BLaER1 (cell line): ENCODE measurements around the gene CD59.

Experiments used
- H3K27ac ChIP-seq: shearing (Covaris generic); formaldehyde crosslinking; 2 replicates; pipeline ENCODE4 v1.8.1; 2022
- H3K27me3 ChIP-seq: shearing (Covaris generic); formaldehyde crosslinking; 2 replicates; pipeline ENCODE4 v1.8.1; 2022
- H3K36me3 ChIP-seq: shearing (Covaris generic); formaldehyde crosslinking; 2 replicates; pipeline ENCODE4 v1.8.1; 2022
- H3K4me1 ChIP-seq: shearing (Covaris generic); formaldehyde crosslinking; 2 replicates; pipeline ENCODE4 v1.8.1; 2022
- H3K4me2 ChIP-seq: shearing (Covaris generic); formaldehyde crosslinking; 2 replicates; pipeline ENCODE4 v1.8.1; 2022
- H3K4me3 ChIP-seq: shearing (Covaris generic); formaldehyde crosslinking; 2 replicates; pipeline ENCODE4 v1.8.1; 2022
- H3K9ac ChIP-seq: shearing (Covaris generic); formaldehyde crosslinking; 2 replicates; pipeline ENCODE4 v1.8.1; 2022
- H3K9me3 ChIP-seq: shearing (Covaris generic); formaldehyde crosslinking; 2 replicates; pipeline ENCODE4 v1.8.1; 2022
- H4K20me1 ChIP-seq: shearing (Covaris generic); formaldehyde crosslinking; 2 replicates; pipeline ENCODE4 v1.8.1; 2022
- Cebpa-rat ChIP-seq: shearing (Covaris generic); IDR thresholded peaks from 2 replicates; pipeline ENCODE4 v1.8.1; 2022

Gene CD59

DNA sequence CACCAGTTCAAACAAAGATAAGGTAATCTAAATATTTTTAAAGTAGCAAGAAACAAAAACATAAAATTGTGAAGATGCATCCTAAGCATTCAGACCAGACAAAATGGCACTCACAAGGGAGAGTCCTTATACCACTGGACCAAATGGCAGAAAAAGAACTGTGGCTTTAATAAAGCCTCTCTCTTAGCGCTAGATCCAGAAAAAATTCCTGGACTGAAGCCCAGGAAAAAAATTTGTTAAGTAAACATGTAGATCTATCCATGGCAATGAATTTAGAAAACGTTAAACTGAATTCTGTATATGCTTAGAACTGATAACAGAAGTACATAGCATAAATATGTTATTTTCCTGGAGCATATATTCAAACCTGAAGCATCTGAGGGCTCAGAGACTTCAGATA, 11.8 kb upstream of the CD59 start:
- no peak overlapping the region for H3K4me2 ChIP-seq
- H3K27me3 ChIP-seq, result no peaks in the 10 kb centered on the region
- no peak for TF ChIP-seq Cebpa-rat
- H3K9me3 ChIP-seq, result no peaks in the 10 kb centered on the region
- H3K4me3 ChIP-seq, result no peak overlapping the region
- H4K20me1 ChIP-seq, result no peaks in the 10 kb centered on the region
- no peaks in the 10 kb centered on the region for H3K4me1 ChIP-seq
- H3K9ac ChIP-seq, result no peak overlapping the region
- H3K36me3 ChIP-seq, result peaks cover 57% of the 10 kb centered on the region
- H3K27ac ChIP-seq, result no peak overlapping the region

GRCh38 chr11:33743291-33743690, 7.1 kb upstream of the CD59 start:
- H3K4me2 ChIP-seq, result no peak overlapping the region
- H3K9me3 ChIP-seq, result no peaks in the 10 kb centered on the region
- TF ChIP-seq Cebpa-rat, result no peak
- no peaks in the 10 kb centered on the region for H4K20me1 ChIP-seq
- H3K9ac ChIP-seq, result no peak overlapping the region
- H3K27ac ChIP-seq, result no peak overlapping the region
- H3K4me3 ChIP-seq, result no peak overlapping the region
- H3K4me1 ChIP-seq, result no peaks in the 10 kb centered on the region
- H3K36me3 ChIP-seq, result peaks cover 34% of the 10 kb centered on the region
- no peaks in the 10 kb centered on the region for H3K27me3 ChIP-seq

DNA sequence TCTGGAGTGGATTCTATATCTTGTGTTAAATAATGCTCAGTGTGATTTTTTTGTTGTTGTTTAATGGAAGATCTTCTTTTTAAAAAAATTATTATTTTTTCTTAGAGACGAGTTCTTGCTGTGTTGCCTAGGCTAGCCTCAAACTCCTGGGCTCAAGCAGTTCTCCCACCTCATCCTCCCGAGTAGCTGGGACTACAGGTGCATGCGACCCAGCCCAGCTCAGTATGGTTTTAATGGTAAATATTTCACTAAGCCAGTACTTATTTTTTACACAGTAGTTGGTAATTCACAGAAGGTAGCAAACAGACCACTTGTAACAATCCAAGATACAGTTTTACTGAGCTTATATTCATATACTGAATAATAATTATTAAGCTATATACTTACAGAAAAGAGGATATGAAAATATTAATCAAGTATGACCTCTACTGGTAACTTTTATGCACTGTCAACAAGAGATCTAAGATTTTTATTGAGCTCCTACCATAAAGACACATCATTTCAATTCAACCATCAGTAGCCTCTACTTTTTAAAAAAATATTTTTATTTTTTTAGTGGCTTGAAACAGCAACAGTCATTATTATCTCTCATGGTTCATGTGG, 6.1 kb upstream of the CD59 start:
- no peak overlapping the region for H3K4me2 ChIP-seq
- no peak overlapping the region for H3K9ac ChIP-seq
- no peak overlapping the region for H3K27ac ChIP-seq
- TF ChIP-seq Cebpa-rat, result no peak
- no peaks in the 10 kb centered on the region for H3K27me3 ChIP-seq
- no peaks in the 10 kb centered on the region for H3K9me3 ChIP-seq
- H3K4me1 ChIP-seq, result peaks cover under 1% of the 10 kb centered on the region; the same call in 1 of the 2 replicates
- no peak overlapping the region for H3K4me3 ChIP-seq
- no peaks in the 10 kb centered on the region for H4K20me1 ChIP-seq
- H3K36me3 ChIP-seq, result peaks cover 26% of the 10 kb centered on the region

- H4K20me1 ChIP-seq, result no peaks in the 10 kb centered on the region
- H3K27ac ChIP-seq, result no peak overlapping the region
- TF ChIP-seq Cebpa-rat, result no peak
- no peak overlapping the region for H3K9ac ChIP-seq
- no peak overlapping the region for H3K4me3 ChIP-seq
- no peaks in the 10 kb centered on the region for H3K9me3 ChIP-seq
- no peak overlapping the region for H3K4me2 ChIP-seq
- peaks cover 6% of the 10 kb centered on the region for H3K4me1 ChIP-seq
- H3K36me3 ChIP-seq, result peaks cover 21% of the 10 kb centered on the region
- no peaks in the 10 kb centered on the region for H3K27me3 ChIP-seq
Measured at GRCh38 chr11:33741806-33742205, 5.6 kb upstream of the CD59 start.

DNA sequence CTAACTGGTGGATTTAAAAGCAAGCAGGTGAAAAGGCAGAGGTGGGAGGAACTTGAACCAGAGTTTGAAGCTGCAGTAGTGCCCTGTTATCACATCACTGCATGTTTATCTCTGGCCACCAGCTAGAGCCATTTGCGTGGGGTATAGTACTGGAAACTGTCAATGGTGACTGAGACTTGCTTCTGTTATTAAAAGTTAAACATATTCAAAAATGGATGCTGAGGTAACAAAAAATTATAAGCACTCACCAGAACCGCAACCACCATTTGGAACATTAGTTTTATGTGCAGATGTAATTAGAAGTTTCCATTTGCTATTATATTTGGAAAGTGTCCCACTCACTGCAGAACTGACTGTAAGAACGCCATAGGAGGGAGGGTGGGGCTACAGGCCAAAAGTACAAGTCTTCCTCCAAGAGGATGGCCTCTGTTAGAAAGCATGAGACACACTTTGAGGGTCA, 1.2 kb upstream of the CD59 start:
- Histone ChIP-seq H3K27me3 (no peaks in the 10 kb centered on the region), H3K9ac (no peak overlapping the region), H3K4me3 (no peak overlapping the region), H3K4me1 (peaks cover 39% of the 10 kb centered on the region), H3K36me3 (peaks cover 9% of the 10 kb centered on the region; the same call in 1 of the 2 replicates), H4K20me1 (peaks cover 26% of the 10 kb centered on the region), H3K27ac (no peak overlapping the region), H3K4me2 (peak overlapping the region; percentile 88; the same call in 1 of the 2 replicates), H3K9me3 (no peaks in the 10 kb centered on the region)
- TF ChIP-seq Cebpa-rat, result no peak

DNA sequence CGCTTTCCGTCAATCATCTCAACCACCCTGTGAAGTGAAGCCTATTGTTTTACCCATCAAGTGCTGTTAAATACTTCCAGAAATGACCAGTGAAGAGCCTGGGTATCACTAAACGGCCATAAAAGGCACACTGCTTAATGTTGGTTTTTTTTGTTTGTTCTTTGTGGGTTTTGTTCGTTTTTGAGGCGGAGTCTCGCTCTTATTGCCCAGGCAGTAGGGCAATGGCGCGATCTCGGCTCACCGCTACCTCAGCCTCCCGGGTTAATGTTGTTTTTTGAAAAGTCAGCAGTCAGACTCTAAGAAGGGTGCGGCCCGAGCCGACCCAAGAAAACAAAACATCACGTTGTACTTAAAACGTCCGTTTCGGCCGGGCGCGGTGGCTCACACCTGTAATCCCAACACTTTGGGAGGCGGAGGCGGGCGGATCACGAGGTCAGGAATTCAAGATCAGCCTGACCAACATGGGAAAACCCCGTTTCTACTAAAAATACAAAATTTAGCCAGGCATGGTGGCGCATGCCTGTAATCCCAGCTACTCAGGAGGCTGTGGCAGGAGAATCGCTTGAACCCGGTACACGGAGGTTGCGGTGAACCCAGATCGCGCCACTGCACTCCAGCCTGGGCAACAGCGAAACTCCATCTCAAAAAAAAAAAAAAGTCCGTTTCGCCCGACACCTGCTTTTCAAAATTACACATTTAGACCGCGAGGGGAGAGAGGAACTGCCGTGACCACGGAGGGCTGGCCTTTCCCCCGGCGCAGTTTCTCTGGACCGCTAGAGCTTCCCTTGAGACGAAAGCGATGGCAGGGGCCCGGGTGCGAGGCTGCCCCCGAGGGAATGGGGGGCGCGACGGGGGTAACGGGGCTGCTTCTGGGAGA, 714 bp downstream of the CD59 start:
- peak overlapping the region; percentile 88 for H3K4me2 ChIP-seq
- H3K9me3 ChIP-seq, result no peaks in the 10 kb centered on the region
- peaks cover 44% of the 10 kb centered on the region for H4K20me1 ChIP-seq
- H3K27me3 ChIP-seq, result no peaks in the 10 kb centered on the region
- peaks cover 49% of the 10 kb centered on the region for H3K4me1 ChIP-seq
- peak overlapping the region; percentile 89 for H3K4me3 ChIP-seq
- H3K27ac ChIP-seq, result peak overlapping the region; percentile 89
- H3K36me3 ChIP-seq, result peaks cover 20% of the 10 kb centered on the region
- H3K9ac ChIP-seq, result peak overlapping the region; percentile 89
- TF ChIP-seq Cebpa-rat, result no peak

DNA sequence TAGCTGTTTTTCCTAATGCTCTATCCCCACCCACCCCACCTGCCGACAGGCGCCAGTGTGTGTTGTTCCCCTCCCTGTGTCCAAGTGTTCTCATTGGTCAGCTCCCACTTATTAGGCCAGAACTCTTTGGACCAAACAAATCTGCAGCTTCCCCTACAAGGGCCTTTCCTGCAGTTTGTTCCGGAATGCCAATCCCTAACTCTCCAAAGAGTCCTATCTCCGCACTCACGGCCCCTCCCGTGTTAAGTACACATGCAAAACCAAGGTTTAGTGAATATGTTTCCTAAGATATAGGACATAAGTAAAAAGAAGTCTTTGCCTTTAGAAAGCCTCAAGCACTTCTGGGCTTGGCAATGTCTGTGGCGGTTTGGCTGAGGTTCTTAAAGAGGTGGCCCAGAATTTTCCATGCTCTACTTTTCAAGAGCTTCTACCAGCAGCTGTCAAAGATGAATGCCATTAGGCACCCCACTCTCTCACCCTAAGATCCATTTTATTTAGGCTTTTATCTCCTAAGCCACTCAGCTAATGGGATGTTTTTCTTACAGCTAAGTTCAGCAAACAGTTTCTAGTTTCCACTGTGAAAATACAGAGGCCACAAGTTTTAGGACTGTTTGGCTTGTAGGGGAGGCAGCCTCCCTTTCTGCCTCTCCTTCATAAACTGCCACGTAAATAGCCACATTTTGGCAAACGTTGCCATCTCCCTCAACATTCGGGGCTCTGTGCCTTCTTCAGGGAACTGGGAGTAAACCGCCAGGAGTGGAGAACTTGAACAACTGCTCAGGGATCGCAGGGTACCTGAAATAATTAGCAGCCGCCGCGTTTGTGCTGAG, 1.6 kb downstream of the CD59 start:
- Histone ChIP-seq H3K4me1 (peaks cover 49% of the 10 kb centered on the region), H3K9ac (peak overlapping the region; percentile 89), H3K9me3 (0 out of 2 replicates have a peak, but pooled peaks cover under 1% of the 10 kb centered on the region), H3K4me2 (peak overlapping the region; percentile 88), H4K20me1 (peaks cover 51% of the 10 kb centered on the region), H3K27me3 (no peaks in the 10 kb centered on the region), H3K27ac (peak overlapping the region; percentile 89), H3K4me3 (peak overlapping the region; percentile 89), H3K36me3 (peaks cover 26% of the 10 kb centered on the region)
- TF ChIP-seq Cebpa-rat, result no peak

GRCh38 chr11:33733980-33734379, 2.2 kb downstream of the CD59 start:
- no peak for TF ChIP-seq Cebpa-rat
- Histone ChIP-seq H3K9me3 (0 out of 2 replicates have a peak, but pooled peaks cover 7% of the 10 kb centered on the region), H3K27me3 (no peaks in the 10 kb centered on the region), H3K4me2 (peak overlapping the region; percentile 88), H3K4me3 (no peak overlapping the region), H3K36me3 (peaks cover 26% of the 10 kb centered on the region), H3K9ac (no peak overlapping the region), H4K20me1 (peaks cover 51% of the 10 kb centered on the region), H3K27ac (no peak overlapping the region), H3K4me1 (peaks cover 49% of the 10 kb centered on the region)

DNA sequence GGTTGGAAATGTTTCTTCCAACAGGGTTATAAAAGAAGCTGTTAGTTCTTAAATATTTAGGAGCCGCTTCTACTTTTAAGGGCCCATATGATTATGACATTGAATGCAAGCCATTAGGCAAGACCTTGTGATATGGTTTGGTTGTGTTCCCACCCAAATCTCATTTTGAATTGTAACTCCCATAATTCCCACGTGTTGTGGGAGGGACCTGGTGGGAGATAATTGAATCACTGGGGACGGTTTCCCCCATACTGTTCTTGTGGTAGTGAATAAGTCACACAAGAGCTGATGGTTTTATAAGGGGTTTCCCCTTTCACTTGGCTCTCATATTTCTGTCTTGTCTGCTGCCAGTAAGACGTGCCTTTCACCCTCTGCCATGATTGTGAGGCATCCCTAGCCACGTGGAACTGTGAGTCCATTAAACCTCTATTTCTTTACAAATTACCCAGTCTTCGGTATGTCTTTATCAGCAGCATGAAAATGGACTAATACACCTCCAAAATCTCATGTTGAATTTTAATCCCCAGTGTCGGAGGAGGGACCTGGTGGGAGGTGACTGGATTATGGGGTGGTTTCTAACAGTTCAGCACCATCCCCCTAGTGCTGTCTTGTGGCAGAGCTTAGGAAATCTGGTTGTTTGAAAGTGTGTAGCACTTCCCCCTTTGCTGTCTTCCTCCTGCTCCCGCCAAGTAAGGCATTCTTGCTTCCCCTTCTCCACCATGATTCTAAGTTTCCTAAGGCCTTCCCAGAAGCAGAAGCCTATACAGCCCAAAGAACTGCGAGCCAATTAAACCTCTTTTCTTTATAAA, 4.3 kb downstream of the CD59 start:
- TF ChIP-seq Cebpa-rat, result no peak
- H3K4me1 ChIP-seq, result peaks cover 44% of the 10 kb centered on the region
- no peak overlapping the region for H3K9ac ChIP-seq
- H3K9me3 ChIP-seq, result peaks cover 7% of the 10 kb centered on the region; the same call in 1 of the 2 replicates
- H3K36me3 ChIP-seq, result peaks cover 26% of the 10 kb centered on the region
- peaks cover 51% of the 10 kb centered on the region for H4K20me1 ChIP-seq
- peak overlapping the region; percentile 88 for H3K4me2 ChIP-seq
- H3K27me3 ChIP-seq, result no peaks in the 10 kb centered on the region
- H3K27ac ChIP-seq, result no peak overlapping the region
- no peak overlapping the region for H3K4me3 ChIP-seq
